ENCODE measurements around the gene MBTPS2. TPM values are rescaled to one million over a fixed set of nuclear protein-coding genes. Genes with fewer than 3 reads are reported as not detected.
"Not testable (repeated sequence)": the region's sequence is repeated elsewhere in the genome, so short reads cannot be mapped to it uniquely, and the experiment has no call there.

The MBTPS2 gene
- 11.2 TPM for total RNA-seq
- long read RNA-seq, full-length matches to known transcripts = 19 of 27 reads
- long read RNA-seq, partial matches to known transcripts = 3 of 27 reads
- long read RNA-seq, other reads (novel, unspliced or antisense) = 5 of 27 reads

- intact Hi-C loops (cut with DNase I) = loop anchor here (10.0 kb wide), 1 partner anchor 135 kb away; no protein-coding TSS in a partner anchor
- peak; percentile 89 for DNase-seq (ENCODE audit: low spot score)
Observed at GRCh38 chrX:21839334-21840192, at the start of gene MBTPS2. Gene MBTPS2 (plus strand): TSS chrX:21839617. CDS start chrX:21839735, 118 bp downstream.

DNA sequence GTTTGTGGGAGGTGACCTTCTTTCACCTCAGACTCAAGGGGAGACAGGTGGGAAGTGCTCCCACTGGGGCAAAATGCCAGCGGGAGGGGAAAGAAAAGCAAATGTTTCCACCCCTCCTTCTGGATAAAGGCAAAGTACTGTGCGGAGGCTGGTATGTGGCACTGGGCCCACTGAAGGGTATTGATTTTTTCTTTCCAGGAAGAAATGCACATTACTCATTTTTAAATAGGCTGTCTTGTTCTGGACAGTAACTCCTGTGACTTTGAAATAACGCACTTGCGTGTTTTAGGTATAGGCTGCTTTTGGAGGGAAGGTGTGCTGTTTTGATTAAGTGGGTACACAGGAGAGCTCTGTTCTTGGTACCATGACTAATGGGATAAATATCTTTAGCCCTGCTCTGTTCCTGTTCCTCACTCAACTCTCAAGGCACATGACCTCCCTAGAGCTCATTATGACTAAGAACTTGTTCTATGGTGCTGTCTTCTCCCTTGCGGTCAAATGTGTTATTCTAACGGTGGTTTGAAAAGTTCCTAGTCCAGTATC, 40.7 kb upstream of the MBTPS2 start:
- no peak for DNase-seq (ENCODE audit: low spot score)
- intact Hi-C loops (cut with DNase I) = loop anchor here (5.0 kb wide), 1 partner anchor 41 kb away; the partner anchor contains the start of gene SMPX

GRCh38 chrX:21799767-21800166, 39.6 kb upstream of the MBTPS2 start:
- no peak for DNase-seq (ENCODE audit: low spot score)
- intact Hi-C loops (cut with DNase I) = loop anchor here (5.0 kb wide), 1 partner anchor 42 kb away; the partner anchor contains the start of gene SMPX

DNA sequence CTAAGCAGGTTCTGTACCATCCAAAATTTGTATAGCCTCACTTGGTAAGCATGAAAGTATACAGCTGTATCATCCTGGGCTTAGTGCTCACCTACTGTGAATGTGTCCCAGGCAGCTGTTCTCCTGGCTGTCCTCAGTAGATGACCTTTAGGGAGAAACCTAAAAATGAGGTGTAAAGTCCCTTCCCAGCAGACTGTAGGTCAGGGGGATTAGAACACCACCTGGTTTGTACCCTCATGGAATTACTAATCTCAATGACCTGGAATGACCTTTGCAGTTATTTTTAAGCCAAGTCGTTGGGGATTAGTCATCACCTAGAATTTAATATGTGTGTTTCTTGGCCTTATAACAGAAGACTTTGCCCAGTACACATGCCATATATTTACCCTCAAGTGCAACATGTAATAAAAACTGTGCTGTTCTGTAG, 39.1 kb upstream of the MBTPS2 start:
- intact Hi-C loops (cut with DNase I) = no loop called here
- no peak for DNase-seq (ENCODE audit: low spot score)

DNA sequence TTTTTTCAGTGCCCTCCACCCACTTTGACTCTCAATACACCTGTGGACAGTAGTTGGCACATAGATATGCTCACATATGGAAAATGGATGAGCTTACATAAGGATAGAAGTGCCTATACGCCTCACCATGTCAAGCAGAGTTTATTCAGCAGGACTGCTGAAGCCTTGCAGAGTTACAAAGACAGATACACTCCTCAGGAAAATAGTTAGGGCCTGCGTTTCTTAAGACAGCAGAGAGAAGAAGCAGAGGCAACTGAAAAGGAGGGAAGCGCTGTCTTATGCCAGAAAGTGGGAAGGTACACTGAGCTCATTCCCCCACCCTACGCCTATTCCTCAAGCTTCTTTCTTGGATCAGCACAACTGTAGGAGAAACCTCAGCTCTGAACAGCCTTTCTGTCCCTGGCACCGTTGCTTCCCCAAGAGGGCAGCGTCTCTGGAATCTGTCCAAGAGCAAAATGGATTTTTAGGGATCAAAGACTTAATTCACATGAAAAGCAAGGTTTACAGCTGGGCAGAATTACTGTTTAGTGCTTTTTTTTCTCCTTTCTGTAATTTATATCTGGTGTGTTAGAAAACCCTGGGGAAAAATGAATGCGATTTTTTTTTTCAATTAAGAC, 37.3 kb upstream of the MBTPS2 start:
- intact Hi-C loops (cut with DNase I) = no loop called here
- DNase-seq (ENCODE audit: low spot score) = no peak

- DNase-seq (ENCODE audit: low spot score) = no peak
- intact Hi-C loops (cut with DNase I) = no loop called here
Observed at GRCh38 chrX:21802839-21803238, 36.6 kb upstream of the MBTPS2 start.

DNA sequence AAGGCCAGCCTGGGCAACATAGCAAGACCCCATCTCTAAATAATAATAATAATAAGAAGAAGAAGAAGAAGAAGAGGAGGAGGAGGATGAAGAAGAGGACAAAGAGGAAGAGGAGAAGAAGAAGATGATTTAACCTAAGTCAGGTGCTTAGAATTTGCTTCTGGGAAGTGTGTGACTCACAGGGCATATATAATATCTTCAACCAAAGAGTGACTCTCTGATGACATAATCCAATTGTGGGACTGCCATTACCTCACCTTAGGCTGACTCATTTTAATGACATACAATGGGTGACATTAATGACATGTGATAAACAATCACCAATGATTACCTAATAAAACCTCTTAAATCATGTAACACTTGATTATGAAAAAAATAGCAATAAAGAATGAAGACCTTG, 32.7 kb upstream of the MBTPS2 start:
- intact Hi-C loops (cut with DNase I) = no loop called here
- DNase-seq (ENCODE audit: low spot score) = no peak

- no peak for DNase-seq (ENCODE audit: low spot score)
- intact Hi-C loops (cut with DNase I) = no loop called here
Observed at GRCh38 chrX:21811832-21812231, 27.6 kb upstream of the MBTPS2 start.

DNA sequence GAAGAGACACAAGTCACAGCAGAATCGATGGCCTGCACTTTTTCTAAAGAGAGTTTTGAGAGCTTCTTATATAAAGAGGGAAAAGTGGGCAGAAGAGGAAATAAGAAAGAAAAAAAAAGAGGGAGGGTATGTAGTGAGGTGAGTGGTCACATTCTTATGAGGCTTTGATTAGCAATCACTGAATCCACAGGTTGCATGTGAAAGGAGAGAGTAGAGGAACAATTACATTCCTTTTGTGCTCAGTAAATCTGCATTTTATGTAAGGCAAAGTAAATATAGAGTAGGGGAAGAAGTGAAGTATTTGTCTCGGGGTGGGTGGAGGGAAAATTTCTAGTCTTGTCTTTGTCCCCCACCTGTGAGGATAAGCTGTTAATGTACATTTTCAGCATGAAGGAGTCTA, 26.8 kb upstream of the MBTPS2 start:
- no peak for DNase-seq (ENCODE audit: low spot score)
- intact Hi-C loops (cut with DNase I) = no loop called here

DNA sequence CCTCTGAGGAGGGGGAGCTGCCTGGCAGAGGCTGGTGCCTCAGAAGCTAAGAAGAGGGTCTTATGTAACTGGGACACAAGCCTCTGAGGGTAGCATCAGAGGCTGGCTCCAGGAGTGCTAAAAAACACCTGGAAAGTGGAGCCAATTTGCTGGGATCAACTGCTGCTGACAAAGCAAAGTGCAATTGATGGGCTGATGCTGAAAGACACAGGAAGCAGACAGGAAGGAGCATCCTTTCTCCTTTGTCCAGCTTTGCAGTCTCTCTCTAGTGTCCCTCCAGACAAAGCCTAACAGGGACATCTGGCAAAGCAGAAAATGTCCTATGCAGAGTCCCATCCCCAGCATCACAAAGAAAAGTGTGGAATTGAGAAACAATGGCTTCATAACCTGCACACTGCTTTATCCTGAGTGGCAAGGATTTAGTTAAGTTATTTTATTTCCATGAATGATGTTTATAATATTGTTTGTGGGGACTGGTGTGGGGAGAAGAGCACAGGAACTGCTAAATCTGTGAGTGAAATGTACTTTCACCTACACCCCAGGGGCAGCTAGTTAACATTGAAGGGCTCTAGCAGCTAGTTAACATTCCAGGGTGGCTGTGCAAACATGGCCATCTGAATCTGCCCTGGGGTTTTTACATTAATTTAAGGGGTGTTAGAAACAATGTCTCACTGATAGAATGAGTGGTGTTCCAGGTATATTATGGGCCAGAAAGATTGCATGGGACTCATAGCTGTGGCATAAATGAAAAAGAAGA, 25.6 kb upstream of the MBTPS2 start:
- no peak for DNase-seq (ENCODE audit: low spot score)
- intact Hi-C loops (cut with DNase I) = no loop called here

GRCh38 chrX:21816136-21816535, 23.3 kb upstream of the MBTPS2 start:
- intact Hi-C loops (cut with DNase I) = no loop called here

DNA sequence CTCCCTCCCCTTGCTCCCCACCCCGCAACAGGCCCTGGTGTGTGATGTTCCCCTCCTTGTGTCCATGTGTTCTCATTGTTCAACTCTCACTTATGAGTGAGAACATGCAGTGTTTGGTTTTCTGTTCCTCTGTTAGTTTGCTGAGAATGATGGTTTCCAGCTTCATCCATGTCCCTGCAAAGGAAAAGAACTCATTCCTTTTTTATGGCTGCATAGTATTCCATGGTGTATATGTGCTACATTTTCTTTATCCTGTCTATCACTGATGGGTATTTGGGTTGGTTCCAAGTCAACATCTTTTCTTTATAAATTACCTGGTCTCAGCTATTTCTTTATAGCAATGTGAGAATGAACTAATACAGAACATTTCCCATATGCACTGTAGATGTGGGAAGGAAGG, 19.2 kb upstream of the MBTPS2 start:
- intact Hi-C loops (cut with DNase I); DNase-seq (ENCODE audit: low spot score): not testable (repeated sequence)

More at GRCh38 chrX:21816136-21816535, 23.3 kb upstream of the MBTPS2 start:
- DNase-seq (ENCODE audit: low spot score) = no peak

DNA sequence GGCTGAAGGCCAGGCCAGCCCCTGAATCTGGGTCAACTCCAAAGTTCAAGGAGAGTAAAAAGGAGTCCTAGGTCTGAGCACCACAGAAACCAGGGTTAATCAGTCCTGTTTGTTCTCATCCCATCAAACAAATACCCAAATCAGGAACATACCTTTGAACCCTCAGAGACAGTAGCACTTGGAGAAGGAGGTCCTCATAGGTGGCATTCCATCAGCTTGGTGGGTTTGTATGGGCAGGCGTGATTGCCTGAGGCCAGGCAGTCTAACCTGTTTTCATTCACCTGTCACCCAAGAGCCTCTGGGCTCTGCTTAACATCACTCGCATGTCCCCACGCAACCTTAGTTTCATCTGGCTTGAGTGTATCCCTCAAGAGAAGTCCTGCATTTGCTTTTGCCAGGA, 17.5 kb upstream of the MBTPS2 start:
- no peak for DNase-seq (ENCODE audit: low spot score)
- intact Hi-C loops (cut with DNase I) = no loop called here

- intact Hi-C loops (cut with DNase I) = no loop called here
- DNase-seq (ENCODE audit: low spot score) = no peak
Observed at GRCh38 chrX:21831496-21831895, 7.9 kb upstream of the MBTPS2 start.

GRCh38 chrX:21837056-21837455, 2.4 kb upstream of the MBTPS2 start:
- intact Hi-C loops (cut with DNase I) = no loop called here
- DNase-seq (ENCODE audit: low spot score) = no peak

- intact Hi-C loops (cut with DNase I) = no loop called here
- no peak for DNase-seq (ENCODE audit: low spot score)
Observed at GRCh38 chrX:21838937-21839333, 482 bp upstream of the MBTPS2 start.

DNA sequence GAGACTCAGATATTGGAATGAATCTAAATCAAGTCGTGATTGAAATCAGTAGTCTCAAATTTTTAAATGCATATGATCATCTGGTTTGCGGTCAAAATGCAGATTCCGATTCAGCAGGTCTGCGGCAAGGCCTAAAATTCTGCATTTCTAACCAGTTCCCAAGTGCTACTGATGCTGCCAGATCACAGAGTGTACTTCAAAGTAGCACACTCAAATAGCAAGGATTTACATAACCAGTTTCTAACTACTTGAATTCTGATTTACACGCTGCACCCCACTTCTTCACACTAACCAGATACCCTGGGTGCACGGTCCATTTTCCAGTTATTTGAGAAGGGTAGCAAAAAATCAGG, 752 bp downstream of the MBTPS2 start:
- intact Hi-C loops (cut with DNase I) = loop anchor here (10.0 kb wide), 1 partner anchor 135 kb away; no protein-coding TSS in a partner anchor

GRCh38 chrX:21843179-21843578, 3.8 kb downstream of the MBTPS2 start:
- intact Hi-C loops (cut with DNase I) = loop anchor here (10.0 kb wide), 1 partner anchor 132 kb away; no protein-coding TSS in a partner anchor
- no peak for DNase-seq (ENCODE audit: low spot score)

More for the DNA sequence above, 752 bp downstream of the MBTPS2 start:
- no peak for DNase-seq (ENCODE audit: low spot score)

GRCh38 chrX:21845096-21845495, 5.7 kb downstream of the MBTPS2 start:
- intact Hi-C loops (cut with DNase I) = loop anchor here (10.0 kb wide), 1 partner anchor 130 kb away; no protein-coding TSS in a partner anchor

More at GRCh38 chrX:21845096-21845495, 5.7 kb downstream of the MBTPS2 start:
- DNase-seq (ENCODE audit: low spot score) = no peak
